COR-L47 (cell line): ENCODE results near the gene ENHO.
"Not testable (repeated sequence)": the region's sequence is repeated elsewhere in the genome, so short reads cannot be mapped to it uniquely, and the experiment has no call there.

Experiments used
- DNase-seq: peaks from one replicate; lab custom pipeline; 2025; lab: John Stamatoyannopoulos, UW

Gene ENHO

DNA sequence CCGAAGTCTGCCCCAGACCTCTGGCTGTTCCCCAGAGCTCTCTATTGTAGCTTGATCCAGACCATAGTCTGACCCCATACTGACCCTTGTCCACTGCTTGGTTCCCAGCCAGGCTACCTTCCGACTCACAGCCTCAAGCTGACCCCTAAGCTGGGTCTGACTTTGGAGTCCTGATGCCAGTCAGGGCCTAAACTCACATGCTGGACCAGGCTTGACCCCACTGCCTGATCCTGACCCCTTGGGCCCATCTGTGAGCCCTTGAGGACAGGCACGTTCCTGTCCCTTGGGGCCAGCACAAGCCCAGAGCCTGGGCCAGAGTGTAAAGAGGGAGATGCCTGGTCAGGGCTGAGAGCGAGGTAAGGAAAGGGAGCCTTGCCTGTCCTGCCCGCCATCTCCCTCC is 32.7 kb upstream of the ENHO start:
- no peak for DNase-seq

GRCh38 chr9:34555002-34555348 is 32.2 kb upstream of the ENHO start:
- DNase-seq = peak; percentile 83

GRCh38 chr9:34554211-34555001 is 31.6 kb upstream of the ENHO start:
- peak; percentile 83 for DNase-seq

DNA sequence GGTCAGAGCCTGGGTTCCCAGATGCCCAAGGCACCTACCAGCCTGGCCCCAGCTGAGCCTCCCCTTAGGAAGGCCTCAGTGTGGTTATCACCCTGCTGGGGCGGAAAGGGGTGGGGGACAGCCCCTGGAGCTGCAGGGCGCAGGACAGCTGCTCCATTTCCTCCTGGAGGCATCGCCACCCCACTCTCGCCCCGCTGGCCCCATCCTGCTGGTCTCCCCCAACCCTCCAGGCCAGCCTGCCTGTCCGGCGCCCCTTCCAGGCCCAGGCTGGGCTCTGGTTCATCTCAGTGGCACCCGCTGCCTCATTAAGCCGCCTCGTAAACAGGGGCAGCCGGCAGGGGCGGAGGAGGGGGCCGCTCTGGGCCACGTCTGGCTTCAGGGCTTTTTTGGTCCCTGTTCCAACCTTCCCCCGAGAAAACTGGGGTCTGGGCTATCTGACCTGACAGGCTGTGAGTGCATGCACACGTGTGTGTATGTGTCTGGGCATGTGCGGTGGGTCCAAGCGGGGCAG is 30.8 kb upstream of the ENHO start:
- no peak for DNase-seq

DNA sequence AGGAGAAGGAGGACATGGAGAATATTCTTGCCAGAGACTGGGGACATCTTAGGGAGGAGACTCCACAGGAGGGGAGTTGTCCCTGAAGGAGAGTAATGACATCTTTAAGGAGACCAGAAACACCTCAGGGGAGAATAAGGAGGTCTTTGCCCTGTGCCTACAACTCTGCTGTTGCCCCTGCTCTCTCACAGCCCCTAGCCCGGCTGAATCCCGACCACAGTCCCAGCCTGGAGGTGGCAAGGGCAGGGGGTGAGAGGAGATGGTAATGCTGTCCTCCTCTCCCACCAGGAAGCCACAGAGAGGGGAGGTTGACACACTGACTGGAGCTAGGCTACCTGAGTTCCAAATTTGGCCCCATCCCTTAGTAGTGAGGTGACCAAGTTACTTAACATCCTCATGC is 30.2 kb upstream of the ENHO start:
- DNase-seq = no peak

DNA sequence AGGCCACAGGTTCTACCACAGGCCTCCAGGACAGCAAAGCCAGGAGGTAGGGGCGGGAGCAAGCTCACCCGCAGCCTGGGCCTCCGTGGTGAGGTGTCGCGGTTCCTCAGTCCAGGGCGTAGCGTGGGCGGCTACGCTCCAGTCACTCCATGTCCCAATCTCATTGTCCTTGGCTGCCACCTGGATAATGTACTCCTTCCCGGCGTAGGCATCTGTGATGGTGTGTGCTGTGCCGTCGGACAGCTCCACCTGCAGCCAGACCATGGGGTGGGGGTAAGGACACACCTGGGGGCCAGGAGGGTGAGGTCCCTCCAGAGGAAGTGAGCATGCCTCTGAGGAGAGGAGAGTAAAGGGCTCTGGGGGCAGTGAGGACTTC is 29.8 kb upstream of the ENHO start:
- DNase-seq = no peak

DNA sequence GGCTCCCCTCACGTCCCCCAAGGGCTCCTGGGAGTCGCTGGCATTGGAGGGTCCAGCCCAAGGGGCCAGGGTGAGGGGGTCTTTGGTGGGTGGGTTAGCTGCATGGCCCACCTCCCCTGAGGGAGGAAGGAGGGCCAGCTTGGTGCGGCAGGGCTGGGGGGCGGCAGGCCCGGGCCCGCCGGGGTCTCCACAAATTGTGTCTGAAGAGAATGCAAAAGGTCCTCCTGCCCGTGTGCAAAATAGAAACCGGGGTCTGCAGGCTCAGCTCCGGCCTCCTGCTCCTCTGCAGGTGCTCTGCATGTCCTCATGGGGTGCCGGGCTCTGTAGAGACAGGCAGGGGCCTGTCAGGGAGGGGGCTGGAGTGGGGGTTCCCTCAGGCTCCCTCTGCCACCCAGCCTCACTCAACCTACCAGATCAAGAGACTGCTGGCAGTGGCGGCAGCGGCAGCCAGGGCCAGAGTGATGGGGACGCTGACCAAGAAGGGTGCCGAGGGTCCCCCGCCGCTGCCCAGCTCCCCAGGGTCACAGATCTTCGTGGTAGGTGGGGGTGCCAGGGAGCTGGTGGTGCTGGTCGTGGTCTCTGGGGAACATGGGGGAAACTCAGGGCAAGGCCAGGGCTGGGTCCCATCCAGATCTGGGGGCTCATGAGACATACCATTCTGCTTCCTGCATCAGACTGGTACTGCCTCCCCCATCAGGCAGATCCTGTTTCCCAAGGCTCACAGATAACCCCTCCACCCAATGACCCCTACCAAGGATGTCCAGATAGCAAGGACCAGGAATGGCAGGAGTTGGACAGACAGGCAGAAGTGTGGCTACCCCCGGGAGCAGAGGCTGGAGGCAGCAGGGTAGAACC is 29.2 kb upstream of the ENHO start:
- DNase-seq = no peak

DNA sequence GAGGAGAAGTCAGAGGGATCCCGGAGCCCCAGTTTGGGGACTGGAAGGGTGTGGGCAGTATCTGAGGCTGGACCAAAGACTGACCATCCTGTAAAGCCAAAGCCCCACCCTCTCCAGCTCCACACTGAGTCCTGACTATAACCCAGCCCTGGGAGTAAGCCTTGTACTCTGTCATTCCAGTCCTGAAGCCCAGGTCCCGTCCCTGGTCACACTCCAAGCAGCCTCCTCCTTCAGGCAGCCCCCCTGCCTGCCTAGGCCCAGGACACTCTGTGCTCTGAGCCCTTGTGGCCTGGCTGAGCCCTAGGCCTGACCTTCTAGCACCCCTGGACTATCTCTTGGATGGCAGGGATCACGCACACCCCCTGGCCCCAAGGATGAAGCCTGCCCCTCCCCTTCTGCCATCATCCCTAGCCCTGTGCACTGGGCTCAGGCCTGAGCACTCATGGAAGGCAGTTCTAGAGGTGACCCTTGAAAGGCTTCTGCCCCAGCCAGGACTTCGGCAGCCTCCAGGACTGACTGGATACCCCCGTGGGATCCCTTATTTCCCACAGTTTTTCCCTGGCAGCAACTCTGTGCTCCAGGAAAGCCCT is 28.0 kb upstream of the ENHO start:
- DNase-seq = no peak

- DNase-seq = no peak
These were observed 27.4 kb upstream of the ENHO start for GRCh38 chr9:34550016-34550680.

GRCh38 chr9:34549407-34549732 is 26.6 kb upstream of the ENHO start:
- no peak for DNase-seq

GRCh38 chr9:34547960-34548611 is 25.3 kb upstream of the ENHO start:
- peak; percentile 48 for DNase-seq

DNA sequence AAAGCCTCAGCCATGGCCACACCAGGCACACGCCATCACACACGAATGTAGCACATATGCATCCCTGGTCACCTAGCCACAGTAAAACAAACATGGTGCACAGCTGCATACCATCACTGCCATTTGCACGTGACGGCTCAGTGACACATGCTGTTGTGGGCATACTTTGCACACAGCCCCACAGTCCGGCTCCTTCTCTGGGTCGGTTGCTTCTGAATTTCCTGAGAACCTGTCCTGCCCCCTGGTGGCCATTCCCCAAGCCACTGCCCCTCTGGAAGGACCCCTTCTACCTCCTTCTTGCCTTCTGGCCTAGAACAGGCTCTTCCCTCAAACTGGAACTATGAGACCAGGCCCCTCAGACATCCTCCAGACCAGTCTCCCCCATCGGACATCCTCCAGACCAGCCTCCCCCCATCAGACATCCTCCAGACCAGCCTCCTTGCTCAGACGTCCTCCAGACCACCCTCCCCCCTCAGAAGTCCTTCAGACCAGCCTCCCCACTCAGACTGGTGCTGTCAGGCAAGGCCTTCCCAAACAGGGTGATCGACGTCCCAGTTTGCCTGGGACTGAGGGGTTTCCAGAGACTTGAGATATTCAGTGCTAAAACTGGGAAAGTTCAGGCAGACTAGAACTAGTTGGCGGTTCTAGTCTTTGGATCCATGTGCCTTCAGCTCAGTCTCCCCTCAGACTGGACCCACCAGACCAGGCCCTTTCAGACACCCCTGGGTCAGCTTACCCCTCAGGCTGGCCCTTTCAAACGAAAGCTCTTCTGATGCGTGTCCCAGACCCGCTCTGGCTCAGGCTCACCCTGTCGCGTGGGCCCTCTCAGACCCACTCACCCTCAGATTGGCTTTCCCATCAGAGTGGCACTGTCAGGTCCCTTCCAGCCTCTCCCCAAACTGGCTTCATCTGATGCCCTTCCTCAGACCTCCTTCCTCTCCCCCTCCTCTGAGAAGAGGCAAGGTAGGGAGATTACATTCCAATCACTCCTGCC is 24.3 kb upstream of the ENHO start:
- DNase-seq = peak; percentile 64

- DNase-seq = no peak
These were observed 23.5 kb upstream of the ENHO start for GRCh38 chr9:34546102-34546833.

DNA sequence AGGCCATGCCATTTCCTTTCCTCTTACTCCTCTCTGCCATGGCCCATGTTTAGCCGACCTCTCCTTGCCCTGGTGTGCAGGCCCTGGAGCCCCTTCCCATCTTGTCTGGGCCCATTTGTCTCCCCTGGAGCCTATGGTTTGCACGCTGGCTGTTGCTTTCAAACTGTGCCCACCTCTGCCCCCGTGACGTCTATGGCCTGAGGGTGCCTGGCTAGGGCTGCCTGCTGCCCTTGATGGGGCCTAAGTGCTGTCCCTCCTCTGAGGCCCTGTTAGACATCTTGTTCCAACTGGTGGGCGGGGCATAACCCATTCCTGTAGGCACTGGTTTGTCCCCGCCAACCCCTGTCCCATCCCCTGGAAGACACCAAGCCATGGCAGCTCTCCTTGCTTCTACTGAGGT is 22.7 kb upstream of the ENHO start:
- DNase-seq = no peak

- DNase-seq = no peak
These were observed 21.2 kb upstream of the ENHO start for GRCh38 chr9:34544035-34544434.

DNA sequence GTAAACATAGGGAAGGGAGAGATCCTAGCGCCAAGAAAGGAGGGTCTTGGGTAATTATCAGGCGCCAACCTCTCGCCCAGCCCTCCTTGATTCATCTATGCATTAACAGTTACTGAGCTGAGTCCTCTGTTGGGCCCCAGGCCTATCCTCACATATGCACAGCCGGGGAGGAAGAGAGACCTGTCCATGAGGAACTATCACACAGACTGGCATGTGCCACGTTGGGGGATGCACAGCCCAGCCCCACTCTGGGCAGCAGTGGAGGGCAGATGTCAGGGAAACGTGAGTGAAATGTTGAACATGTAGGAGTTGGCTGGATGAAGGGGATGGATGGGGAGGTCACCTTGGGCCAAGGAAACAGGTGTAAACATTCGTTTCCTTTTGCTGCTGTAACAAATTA is 18.8 kb upstream of the ENHO start:
- DNase-seq = no peak

DNA sequence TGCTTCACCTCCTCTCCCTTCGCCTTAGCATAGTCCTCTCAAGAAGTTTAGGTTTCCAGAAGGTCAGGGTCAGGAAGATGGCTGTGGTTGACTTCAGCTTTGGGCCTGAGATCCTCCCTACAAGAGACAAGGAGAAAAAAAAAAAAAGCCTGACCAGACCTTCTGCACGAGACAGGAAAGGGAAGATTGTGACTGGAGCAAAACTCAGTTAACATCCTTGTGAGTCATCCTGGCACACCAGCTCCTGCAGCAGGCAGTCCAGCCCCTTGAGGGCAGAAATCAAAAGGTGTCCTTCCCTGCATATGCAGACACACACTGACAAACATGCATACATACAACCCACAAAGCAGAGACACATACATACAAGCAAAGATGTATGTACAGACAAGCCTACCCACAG is 18.0 kb upstream of the ENHO start:
- no peak for DNase-seq

GRCh38 chr9:34536685-34537084 is 13.9 kb upstream of the ENHO start:
- DNase-seq = no peak

DNA sequence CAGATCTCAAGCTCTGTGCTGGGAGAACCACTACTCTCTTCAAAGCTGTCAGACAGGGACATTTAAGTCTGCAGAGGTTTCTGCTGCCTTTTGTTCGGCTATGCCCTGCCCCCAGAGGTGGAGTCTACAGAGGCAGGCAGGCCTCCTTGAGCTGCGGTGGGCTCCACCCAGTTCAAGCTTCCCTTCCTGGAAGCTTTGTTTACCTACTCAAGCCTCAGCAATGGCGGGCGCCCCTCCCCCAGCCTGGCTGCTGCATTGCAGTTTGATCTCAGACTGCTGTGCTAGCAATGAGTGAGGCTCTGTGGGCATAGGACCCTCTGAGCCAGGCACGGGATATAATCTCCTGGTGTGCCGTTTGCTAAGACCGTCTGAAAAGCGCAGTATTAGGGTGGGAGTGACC is 9.3 kb upstream of the ENHO start:
- DNase-seq = not testable (repeated sequence)

DNA sequence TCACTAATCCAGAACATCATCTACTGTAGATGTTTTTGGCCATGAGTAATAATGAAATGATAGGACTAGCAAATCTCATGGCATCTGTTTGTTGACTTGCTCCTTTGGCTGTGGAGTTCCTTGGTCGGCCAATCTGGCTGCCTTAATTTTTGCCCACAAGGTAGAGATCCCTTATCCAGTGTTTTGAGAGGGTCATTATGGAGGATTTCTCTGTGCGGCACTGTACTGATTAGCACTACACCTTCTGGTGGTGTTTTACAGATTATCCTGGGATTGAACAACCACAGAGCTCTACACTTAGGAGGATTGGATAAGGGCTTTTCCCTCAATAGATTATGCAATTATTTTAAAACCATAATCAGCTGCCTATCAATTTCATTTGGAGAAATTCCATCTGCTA is 3.2 kb upstream of the ENHO start:
- DNase-seq = no peak
